HT1080 (cell line): ENCODE results near the gene PANK4. TPM values are rescaled to one million over a fixed set of nuclear protein-coding genes. Genes with fewer than 3 reads are reported as not detected.

Experiments
- DNase-seq: peaks from one replicate; pipeline ENCODE4 v3.0.0-alpha.2; 2015; ENCODE audit warnings: low read depth
- total RNA-seq: library from RNA; depleted of rRNA; stranded (reverse); fragments of >200 nt; shearing (Covaris generic); gene quantifications from 2 replicates; pipeline ENCODE4 v1.2.3, GENCODE V29; 2014

The PANK4 gene
- total RNA-seq, 1 experiment from 2014 or later = 27.5 TPM

GRCh38 chr1:2501041-2501819 is 25.2 kb downstream of the PANK4 start:
- DNase-seq = no peak

DNA sequence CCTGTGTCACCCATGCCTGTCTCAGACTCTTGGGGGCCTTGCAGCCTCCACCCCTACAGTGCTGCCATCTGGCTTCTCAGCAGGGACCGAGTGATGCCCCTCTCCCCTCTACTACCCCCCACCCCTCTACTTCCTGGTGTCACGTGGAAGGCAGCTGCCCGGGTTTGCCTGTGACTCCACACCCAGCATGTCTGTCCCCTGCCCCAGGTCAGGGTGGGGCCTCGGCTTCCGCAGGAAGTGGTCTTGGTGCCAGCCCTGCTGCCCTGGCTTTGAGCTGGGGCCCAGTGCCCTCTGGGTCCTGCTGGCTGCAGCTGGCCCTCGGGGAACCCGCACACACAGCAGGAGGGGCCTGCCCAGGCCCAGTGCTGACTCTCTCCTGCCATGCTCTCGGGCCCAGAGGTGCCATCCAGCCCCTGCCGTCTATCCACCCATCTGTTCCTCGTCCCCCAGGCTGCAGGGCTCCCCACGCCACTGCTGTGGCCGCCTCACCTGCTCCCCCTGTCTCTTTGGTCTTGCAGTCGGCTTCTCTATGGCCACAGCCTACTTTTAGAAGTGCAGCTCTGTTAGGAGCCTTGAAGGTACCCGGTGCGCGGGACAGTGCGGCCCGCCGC is 26.3 kb downstream of the PANK4 start:
- no peak for DNase-seq

DNA sequence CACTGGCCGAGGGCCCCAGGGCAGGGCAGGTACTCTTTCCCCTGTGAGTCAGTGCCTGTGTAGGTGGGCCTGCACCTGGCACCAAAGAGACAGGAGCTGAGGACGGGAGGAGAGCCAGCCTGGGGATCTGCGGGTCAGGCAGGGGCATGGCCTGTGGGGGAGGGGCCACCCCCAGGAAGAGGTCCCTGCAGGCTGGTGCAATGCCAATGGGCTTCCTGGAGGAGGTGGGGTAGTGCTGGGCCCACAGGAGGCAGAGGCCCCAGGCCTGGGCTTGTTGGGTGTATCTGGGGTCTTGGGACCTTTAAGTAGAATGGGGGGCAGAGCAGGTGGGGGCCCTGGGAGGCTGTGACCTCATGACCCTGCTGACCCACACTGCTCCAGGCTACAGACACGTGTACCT is 27.1 kb downstream of the PANK4 start:
- no peak for DNase-seq

- no peak for DNase-seq
Observed at GRCh38 chr1:2498648-2499047, 27.7 kb downstream of the PANK4 start.

DNA sequence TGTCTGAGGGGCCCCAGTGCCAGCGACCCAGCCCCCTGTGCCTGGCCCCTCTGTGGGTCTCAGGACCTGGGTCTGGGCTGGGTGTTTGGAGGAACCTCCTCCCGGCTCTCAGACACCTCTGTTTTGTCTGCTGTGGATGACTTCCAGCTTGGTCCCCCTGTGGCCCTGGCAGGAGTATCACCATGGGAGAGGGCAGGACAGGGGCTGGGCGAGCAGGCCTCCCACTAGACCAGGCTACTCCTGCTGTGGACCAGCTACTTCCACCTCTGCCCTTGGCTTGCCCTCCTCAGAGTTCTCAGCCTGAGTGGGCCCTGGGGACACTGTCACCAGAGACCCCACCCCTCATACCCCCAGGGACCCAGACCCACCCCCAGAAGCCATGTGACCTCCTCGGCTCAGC is 28.5 kb downstream of the PANK4 start:
- no peak for DNase-seq

GRCh38 chr1:2496746-2497145 is 29.6 kb downstream of the PANK4 start:
- no peak for DNase-seq

GRCh38 chr1:2496087-2496622 is 30.2 kb downstream of the PANK4 start:
- DNase-seq = no peak

- no peak for DNase-seq
Observed at GRCh38 chr1:2495546-2495945, 30.9 kb downstream of the PANK4 start.

DNA sequence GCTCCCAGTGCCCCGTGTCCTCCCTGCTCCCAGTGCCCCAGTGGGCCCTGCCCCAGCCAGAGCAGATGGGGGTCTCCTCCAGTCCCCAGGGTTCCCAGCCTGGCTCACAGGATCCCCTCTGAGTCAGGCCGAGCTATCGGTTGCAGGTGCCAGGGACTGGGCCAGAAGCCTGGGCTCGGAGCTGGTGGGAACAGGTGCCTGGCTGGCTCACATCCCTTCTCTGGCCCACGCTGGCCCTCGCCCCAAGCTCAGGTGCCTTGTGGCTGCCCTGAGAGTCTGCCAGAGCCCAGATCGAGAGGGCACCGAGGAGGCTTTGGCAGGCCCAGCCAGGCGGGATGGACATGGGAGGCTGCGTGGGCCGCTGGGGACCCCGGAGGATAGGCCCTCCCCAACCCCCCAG is 31.4 kb downstream of the PANK4 start:
- no peak for DNase-seq

DNA sequence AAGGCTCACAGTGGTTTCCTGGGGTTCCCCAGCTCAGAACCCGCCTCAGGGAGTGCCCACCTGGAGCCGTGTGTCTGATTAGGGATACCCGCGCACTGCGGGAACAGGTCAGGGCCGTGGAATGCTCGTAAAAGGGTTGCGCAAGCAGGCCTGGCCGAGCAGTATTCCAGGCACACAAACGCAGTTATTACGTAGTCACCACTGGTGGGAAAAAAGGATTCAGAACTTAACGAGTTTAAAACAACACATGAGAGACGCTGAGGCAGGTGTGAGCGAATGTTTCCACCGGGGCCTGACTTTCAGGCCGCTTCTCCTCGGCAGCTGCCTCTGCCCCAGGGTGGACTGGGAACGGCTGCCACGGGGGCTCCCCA is 32.1 kb downstream of the PANK4 start:
- peak; percentile 45 for DNase-seq

GRCh38 chr1:2493691-2494322 is 32.6 kb downstream of the PANK4 start:
- DNase-seq = no peak

DNA sequence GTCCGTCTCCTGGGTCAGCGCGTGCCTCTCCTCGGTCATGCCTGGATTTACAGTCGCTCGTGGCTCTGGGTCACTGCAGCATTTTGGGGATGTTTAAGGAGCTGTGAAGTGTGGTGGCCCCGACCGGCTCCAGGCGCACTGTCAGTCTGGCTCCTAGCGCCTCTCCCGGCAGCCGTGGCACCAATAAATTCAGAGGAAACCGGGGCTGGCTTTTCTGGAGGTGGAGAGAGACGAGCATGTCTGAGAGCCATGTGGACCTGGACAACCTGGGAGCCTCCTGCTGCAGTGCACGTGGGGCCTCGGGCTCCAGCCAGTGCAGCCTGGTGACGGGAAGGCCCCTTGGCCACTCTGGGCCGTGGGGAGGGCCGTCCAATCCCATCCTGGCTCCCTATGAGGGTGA is 33.2 kb downstream of the PANK4 start:
- DNase-seq = no peak

DNA sequence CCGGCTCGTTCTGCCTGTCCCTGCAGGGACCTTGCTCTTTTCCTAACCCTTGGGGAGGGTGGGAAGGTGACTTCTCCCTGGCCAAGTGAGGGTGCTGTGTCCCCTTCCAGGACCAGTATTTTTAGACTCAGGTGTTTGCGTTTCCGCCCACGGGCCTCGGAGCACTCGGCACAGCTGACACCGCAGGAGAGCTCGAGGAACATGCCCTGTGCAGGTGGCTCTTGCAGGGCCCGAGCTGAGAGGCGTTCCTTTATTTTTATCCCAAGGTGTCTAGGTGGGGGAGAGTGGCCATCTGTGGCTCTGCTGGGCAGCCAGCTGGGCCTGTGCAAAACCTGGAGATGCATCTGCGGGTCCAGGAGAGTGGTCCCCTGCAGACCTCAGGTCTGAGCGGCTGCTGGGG is 34.3 kb downstream of the PANK4 start:
- no peak for DNase-seq

GRCh38 chr1:2489615-2490014 is 36.8 kb downstream of the PANK4 start:
- no peak for DNase-seq

- no peak for DNase-seq
Observed at GRCh38 chr1:2488688-2489087, 37.7 kb downstream of the PANK4 start.

GRCh38 chr1:2486558-2486957 is 39.8 kb downstream of the PANK4 start:
- no peak for DNase-seq

DNA sequence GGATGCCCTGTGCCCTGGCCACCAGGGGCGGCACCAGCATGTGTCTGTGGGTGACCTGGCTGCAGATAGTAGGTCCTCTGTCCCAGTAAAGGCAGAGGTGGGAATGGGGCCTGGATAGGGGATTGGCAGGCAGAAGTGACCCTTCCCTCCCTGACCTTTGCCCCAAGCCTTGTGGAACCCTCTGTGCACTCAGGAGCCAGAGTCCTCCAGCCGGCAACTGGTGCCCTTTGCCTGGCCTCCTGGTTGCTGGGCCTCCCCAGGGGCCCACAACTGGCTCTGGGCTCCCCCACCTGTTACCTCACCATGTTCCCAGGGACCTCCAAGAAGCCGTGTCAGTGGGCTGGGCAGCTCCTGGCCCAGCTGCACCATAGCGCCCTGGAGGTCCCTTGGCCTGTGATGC is 40.4 kb downstream of the PANK4 start:
- no peak for DNase-seq

DNA sequence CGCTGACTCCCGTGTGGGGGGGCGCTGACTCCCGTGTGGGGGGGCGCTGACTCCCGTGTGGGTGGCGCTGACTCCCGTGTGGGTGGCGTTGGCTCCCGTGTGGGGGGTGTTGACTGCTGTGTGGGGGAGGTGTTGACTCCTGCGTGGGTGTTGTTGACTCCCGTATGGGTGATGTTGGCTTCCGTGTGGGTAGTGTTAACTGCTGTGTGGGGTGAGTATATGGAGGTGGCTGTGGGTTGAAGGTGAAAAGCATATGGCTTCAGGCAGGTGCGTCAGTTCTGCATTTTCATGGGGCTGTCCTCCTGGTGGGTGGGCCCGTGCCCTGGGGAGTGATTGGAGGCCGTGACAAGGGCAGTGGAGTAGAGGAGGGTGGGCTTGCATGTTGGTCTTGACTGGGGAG is 42.4 kb downstream of the PANK4 start:
- no peak for DNase-seq

DNA sequence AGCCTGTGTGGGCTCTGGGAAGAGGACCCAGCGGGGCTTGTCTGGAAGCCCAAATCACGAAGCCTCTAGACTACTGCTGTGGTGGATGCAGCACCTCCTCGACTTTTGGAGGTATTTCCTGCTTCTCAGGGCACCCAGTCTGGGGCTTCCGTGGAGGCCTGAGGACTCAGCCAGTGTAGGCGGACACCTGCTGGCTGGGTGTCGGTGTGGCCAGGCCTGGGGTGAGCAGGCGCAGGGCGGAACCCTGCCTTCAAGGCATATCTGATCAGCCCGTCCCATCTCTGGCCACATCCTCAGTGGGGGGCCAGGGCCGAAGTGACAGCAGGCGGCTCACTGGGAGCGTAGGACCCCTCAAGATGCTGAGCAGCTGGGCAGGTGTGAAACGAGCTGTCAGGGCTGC is 43.4 kb downstream of the PANK4 start:
- DNase-seq = no peak

GRCh38 chr1:2482588-2482987 is 43.8 kb downstream of the PANK4 start:
- no peak for DNase-seq

- DNase-seq = no peak
Observed at GRCh38 chr1:2481885-2482284, 44.5 kb downstream of the PANK4 start.

GRCh38 chr1:2480986-2481364 is 45.4 kb downstream of the PANK4 start:
- no peak for DNase-seq
